ENCODE measurements around the gene SEL1L3.

- TF ChIP-seq CTCF (IDR thresholded peaks at IDR 0.05; ENCODE audit: extremely low read depth in 1 of 2, insufficient read depth in 1 of 2, low read depth in 1 of 2, low read length in 2 of 2) (no peak), EZH2 (IDR thresholded peaks at IDR 0.05; ENCODE audit: borderline replicate concordance, low read depth, low read length, severe bottlenecking) (no peak), POLR2A (IDR thresholded peaks at IDR 0.05; ENCODE audit: low read depth, low read length) (no peak), POLR2AphosphoS5 (IDR thresholded peaks at IDR 0.05; ENCODE audit: insufficient read depth, low read depth, low read length) (no peak), GATA2 (IDR thresholded peaks at IDR 0.05; ENCODE audit: insufficient read depth, insufficient read length, low read depth, low read length) (no peak), FOS (IDR thresholded peaks at IDR 0.05; ENCODE audit: borderline replicate concordance, insufficient read depth, low read length) (no peak), JUN (IDR thresholded peaks at IDR 0.05; ENCODE audit: borderline replicate concordance, insufficient read depth, insufficient read length, low read depth) (no peak), MAX (IDR thresholded peaks at IDR 0.05; ENCODE audit: insufficient read depth, insufficient read length) (no peak)
Measured at GRCh38 chr4:25881193-25881592, 18.4 kb upstream of the SEL1L3 start.

Data from endothelial cell of umbilical vein (primary cell).